ENCODE measurements around the gene GTPBP2.
"Not testable (repeated sequence)": the region's sequence is repeated elsewhere in the genome, so short reads cannot be mapped to it uniquely, and the experiment has no call there.

Gene GTPBP2

GRCh38 chr6:43629104-43629504 is at the start of gene GTPBP2:
TSS of gene GTPBP2 (minus strand) at chr6:43629264. CDS start at chr6:43629162, 102 bp downstream.
- peak; percentile 96 for DNase-seq (ENCODE audit: low spot score)

- no peak for DNase-seq (ENCODE audit: low spot score)
Measured at GRCh38 chr6:43678341-43678740, 49.3 kb upstream of the GTPBP2 start.

GRCh38 chr6:43677759-43678158 is 48.7 kb upstream of the GTPBP2 start:
- DNase-seq (ENCODE audit: low spot score) = no peak

- no peak for DNase-seq (ENCODE audit: low spot score)
Measured at GRCh38 chr6:43676962-43677606, 48.0 kb upstream of the GTPBP2 start.

- DNase-seq (ENCODE audit: low spot score) = no peak
Measured at GRCh38 chr6:43674921-43675320, 45.9 kb upstream of the GTPBP2 start.

GRCh38 chr6:43674291-43674690 is 45.2 kb upstream of the GTPBP2 start:
- DNase-seq (ENCODE audit: low spot score) = no peak

GRCh38 chr6:43673444-43674084 is 44.5 kb upstream of the GTPBP2 start:
- no peak for DNase-seq (ENCODE audit: low spot score)

- DNase-seq (ENCODE audit: low spot score) = no peak
Measured at GRCh38 chr6:43671801-43672690, 43.0 kb upstream of the GTPBP2 start.

- DNase-seq (ENCODE audit: low spot score) = no peak
Measured at GRCh38 chr6:43671011-43671800, 42.1 kb upstream of the GTPBP2 start.

- DNase-seq (ENCODE audit: low spot score) = no peak
Measured at GRCh38 chr6:43670623-43670986, 41.5 kb upstream of the GTPBP2 start.

GRCh38 chr6:43669922-43670622 is 41.0 kb upstream of the GTPBP2 start:
- no peak for DNase-seq (ENCODE audit: low spot score)

GRCh38 chr6:43669050-43669921 is 40.2 kb upstream of the GTPBP2 start:
- DNase-seq (ENCODE audit: low spot score) = peak; percentile 86

GRCh38 chr6:43668151-43669028 is 39.3 kb upstream of the GTPBP2 start:
- peak; percentile 74 for DNase-seq (ENCODE audit: low spot score)

GRCh38 chr6:43667245-43668150 is 38.4 kb upstream of the GTPBP2 start:
- peak; percentile 86 for DNase-seq (ENCODE audit: low spot score)

- DNase-seq (ENCODE audit: low spot score) = no peak
Measured at GRCh38 chr6:43666196-43666920, 37.3 kb upstream of the GTPBP2 start.

GRCh38 chr6:43665376-43665775 is 36.3 kb upstream of the GTPBP2 start:
- peak; percentile 46 for DNase-seq (ENCODE audit: low spot score)

- DNase-seq (ENCODE audit: low spot score) = not testable (repeated sequence)
Measured at GRCh38 chr6:43662948-43663347, 33.9 kb upstream of the GTPBP2 start.

- no peak for DNase-seq (ENCODE audit: low spot score)
Measured at GRCh38 chr6:43658161-43658560, 29.1 kb upstream of the GTPBP2 start.
